Measurements from ENCODE around the gene COL7A1.

The COL7A1 gene

DNA sequence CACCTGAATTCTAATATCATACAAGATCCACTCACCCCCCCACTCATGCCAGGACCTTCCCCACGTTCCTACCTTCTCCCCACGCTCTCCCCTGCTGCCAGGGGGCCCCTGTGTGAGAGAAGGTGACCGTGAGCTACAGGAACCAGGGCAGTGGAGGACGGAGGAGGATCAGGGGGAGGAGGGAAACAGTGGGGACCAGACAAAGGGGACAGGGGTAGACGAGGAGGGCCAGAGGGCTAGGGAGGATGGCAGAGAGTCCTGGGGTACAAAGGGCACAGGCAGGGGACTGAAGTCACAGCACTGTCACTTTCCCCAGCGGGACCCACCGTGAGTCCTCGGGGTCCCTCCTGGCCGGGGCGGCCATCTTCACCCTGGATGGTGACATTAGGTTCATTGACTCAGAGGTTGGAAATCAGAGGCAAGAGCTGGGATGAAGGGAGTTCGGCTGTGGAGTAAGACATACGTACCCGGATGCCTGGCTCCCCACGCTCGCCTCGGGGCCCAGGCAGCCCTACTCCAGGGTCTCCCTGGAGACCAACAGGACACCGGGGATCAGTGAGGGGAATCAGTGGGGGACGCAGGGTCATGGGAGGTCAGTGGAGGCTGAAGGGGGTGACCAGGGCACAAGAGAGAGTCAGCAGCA lies 25.2 kb downstream of the COL7A1 start:
- no peak for DNase-seq (ENCODE audit: extremely low read depth, low read depth)
- no peak overlapping the region for H3K4me3 ChIP-seq (replicated peaks; ENCODE audit: low read depth, low read length)
- TF ChIP-seq, protein P1, sequence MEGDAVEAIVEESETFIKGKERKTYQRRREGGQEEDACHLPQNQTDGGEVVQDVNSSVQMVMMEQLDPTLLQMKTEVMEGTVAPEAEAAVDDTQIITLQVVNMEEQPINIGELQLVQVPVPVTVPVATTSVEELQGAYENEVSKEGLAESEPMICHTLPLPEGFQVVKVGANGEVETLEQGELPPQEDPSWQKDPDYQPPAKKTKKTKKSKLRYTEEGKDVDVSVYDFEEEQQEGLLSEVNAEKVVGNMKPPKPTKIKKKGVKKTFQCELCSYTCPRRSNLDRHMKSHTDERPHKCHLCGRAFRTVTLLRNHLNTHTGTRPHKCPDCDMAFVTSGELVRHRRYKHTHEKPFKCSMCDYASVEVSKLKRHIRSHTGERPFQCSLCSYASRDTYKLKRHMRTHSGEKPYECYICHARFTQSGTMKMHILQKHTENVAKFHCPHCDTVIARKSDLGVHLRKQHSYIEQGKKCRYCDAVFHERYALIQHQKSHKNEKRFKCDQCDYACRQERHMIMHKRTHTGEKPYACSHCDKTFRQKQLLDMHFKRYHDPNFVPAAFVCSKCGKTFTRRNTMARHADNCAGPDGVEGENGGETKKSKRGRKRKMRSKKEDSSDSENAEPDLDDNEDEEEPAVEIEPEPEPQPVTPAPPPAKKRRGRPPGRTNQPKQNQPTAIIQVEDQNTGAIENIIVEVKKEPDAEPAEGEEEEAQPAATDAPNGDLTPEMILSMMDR (IDR thresholded peaks at IDR 0.05; ENCODE audit: low read depth, low read length, missing control alignments): no peak

DNA sequence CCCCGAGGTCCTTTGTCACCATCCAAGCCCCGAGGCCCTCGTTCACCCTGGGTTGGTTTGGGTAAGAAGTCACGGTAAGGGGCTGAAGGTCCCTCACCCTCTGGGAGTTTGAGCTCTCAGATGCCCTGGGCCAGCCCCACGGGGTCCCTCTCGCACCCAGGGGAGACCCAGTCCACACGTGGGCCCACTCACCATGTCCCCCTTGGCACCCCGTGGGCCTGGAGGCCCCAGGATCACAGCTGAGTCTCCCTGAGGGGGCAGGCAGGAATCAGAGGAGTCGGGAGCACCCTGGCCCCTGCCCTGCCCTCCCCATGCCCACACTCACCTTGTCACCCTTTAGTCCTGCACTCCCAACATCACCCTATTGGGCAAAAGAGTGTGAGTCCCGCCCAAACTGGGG lies 25.7 kb downstream of the COL7A1 start:
- TF ChIP-seq, protein P1 (IDR thresholded peaks at IDR 0.05; ENCODE audit: low read depth, low read length, missing control alignments): no peak
- no peak for DNase-seq (ENCODE audit: extremely low read depth, low read depth)
- no peak overlapping the region for H3K4me3 ChIP-seq (replicated peaks; ENCODE audit: low read depth, low read length)

DNA sequence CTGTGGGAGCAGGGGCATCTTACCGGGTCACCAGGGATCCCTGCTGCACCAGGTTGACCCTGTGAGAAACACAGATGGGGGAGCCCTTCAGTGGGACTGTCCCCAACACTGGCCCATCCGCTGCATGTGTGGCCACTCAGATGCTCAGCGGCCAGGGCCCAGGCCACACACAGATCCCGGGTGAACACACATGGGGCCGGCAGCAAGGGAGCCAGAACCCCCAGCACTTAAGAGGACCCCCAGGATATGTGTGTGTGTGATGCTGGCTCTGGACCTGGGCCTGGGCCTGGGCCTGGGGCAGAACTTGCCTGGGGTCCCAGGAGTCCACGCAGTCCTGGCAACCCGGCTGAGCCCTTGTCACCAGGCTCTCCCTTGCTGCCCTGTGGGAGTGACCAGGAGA lies 26.7 kb downstream of the COL7A1 start:
- H3K4me3 ChIP-seq (replicated peaks; ENCODE audit: low read depth, low read length): no peak overlapping the region
- TF ChIP-seq, protein P1 (IDR thresholded peaks at IDR 0.05; ENCODE audit: low read depth, low read length, missing control alignments): no peak
- DNase-seq (ENCODE audit: extremely low read depth, low read depth): no peak

DNA sequence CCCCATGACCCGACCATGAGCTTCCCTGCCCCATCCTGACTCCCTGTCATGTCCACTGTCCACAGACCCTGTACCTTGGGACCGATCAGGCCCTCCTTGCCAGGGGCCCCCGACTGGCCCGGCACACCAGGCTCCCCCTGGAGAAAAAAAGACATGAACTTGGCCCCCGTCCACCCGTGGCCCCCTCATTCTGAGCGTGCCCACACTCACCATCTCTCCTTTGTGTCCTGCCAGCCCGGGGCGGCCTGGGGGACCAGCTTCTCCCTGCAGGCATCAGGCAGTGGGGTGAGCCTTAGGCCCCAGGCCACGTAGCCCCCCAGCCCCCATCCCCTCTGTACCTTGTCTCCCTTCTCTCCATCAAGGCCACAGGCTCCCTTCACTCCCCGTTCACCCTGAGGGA lies 27.6 kb downstream of the COL7A1 start:
- DNase-seq (ENCODE audit: extremely low read depth, low read depth): no peak
- TF ChIP-seq, protein P1 (IDR thresholded peaks at IDR 0.05; ENCODE audit: low read depth, low read length, missing control alignments): no peak
- H3K4me3 ChIP-seq (replicated peaks; ENCODE audit: low read depth, low read length): no peak overlapping the region

DNA sequence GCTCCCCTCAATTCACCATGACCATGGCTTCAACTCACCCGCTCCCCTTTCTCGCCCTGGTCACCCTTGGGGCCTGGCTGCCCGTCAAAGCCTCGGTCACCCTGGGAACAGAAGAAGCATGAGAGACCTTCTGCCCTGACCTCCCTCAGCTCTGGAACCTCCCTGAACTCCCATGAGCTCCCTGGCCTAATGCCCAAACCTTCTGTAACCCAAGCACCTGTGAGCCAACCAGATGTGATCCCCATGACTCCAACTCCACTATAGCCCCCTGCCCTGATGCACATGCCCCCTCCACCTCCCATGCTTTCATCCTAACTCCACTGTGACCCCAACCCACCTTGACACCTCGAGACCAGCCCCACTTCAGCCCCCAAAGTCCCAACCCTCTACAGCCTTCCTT lies 28.0 kb downstream of the COL7A1 start:
- no peak for DNase-seq (ENCODE audit: extremely low read depth, low read depth)
- TF ChIP-seq, protein P1 (IDR thresholded peaks at IDR 0.05; ENCODE audit: low read depth, low read length, missing control alignments): no peak
- H3K4me3 ChIP-seq (replicated peaks; ENCODE audit: low read depth, low read length): no peak overlapping the region

DNA sequence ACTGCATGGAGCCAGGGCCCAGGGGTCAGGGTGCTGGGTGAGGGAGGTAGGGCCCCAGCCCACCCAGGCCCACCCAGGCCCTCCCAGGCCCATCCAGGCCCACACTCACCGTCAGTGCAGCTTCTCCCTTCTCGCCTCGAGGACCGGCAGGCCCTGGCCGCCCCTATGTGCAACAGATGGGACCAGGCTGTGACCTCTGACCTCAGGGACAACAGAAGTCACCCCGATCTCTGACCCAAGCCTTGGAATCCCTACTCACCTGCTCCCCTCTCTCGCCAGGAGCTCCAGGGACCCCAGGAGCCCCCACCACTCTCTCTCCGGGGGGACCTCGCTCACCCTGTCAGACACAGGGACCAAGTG lies 28.7 kb downstream of the COL7A1 start:
- H3K4me3 ChIP-seq (replicated peaks; ENCODE audit: low read depth, low read length): no peak overlapping the region
- no peak for DNase-seq (ENCODE audit: extremely low read depth, low read depth)
- TF ChIP-seq, protein P1 (IDR thresholded peaks at IDR 0.05; ENCODE audit: low read depth, low read length, missing control alignments): no peak

All from HFF-Myc (cell line).